Measurements from ENCODE around the gene GPR31.

DNA sequence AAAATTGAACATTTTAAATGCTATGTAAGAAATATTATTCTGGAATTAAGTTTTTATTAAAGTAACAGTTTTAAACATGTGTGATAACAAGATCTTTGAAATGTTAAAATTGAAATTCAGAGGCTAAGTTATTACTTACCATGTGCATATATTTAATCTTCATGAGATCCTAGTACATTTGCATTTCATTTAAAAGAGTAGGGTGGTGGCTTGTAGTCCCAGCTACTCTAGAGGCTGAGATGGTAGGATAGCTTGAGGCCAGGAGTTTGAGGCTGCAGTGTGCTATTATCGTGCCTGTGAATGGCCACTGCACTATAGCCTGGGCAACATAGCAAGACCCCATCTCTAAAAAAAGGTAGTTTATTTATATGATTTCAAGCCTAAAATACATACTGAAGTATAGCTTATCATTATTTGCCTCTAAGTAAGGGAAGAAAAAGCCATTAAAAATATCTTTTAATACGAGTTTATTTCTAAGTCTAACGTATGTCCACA lies 31.9 kb downstream of the GPR31 start:
- TF ChIP-seq, protein P1, sequence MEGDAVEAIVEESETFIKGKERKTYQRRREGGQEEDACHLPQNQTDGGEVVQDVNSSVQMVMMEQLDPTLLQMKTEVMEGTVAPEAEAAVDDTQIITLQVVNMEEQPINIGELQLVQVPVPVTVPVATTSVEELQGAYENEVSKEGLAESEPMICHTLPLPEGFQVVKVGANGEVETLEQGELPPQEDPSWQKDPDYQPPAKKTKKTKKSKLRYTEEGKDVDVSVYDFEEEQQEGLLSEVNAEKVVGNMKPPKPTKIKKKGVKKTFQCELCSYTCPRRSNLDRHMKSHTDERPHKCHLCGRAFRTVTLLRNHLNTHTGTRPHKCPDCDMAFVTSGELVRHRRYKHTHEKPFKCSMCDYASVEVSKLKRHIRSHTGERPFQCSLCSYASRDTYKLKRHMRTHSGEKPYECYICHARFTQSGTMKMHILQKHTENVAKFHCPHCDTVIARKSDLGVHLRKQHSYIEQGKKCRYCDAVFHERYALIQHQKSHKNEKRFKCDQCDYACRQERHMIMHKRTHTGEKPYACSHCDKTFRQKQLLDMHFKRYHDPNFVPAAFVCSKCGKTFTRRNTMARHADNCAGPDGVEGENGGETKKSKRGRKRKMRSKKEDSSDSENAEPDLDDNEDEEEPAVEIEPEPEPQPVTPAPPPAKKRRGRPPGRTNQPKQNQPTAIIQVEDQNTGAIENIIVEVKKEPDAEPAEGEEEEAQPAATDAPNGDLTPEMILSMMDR (IDR thresholded peaks at IDR 0.05), result no peak
- no peak for TF ChIP-seq ZFX (IDR thresholded peaks at IDR 0.05; ENCODE audit: borderline replicate concordance)

Data from 22Rv1 (cell line).